ENCODE measurements around the gene PTPRA. TPM values are rescaled to one million over a fixed set of nuclear protein-coding genes. Genes with fewer than 3 reads are reported as not detected.

The PTPRA gene
- total RNA-seq, 1 experiment from 2014 or later, result 58.4 TPM

- Histone ChIP-seq H3K4me3 (ENCODE audit: low read length) (no peak within 1 kb of the TSS), H3K4me1 (ENCODE audit: low read length) (no peaks in the 10 kb centered on the region), H3K79me2 (ENCODE audit: low read length) (no peaks in the 10 kb centered on the region), H3K9me2 (replicated peaks; ENCODE audit: insufficient read depth, low read length) (no peaks in the 10 kb centered on the region), H3K4me2 (ENCODE audit: low read depth, low read length, poor library complexity, severe bottlenecking) (no peak within 1 kb of the TSS), H3K36me3 (ENCODE audit: insufficient read depth, low read length) (no peaks in the 10 kb centered on the region), H3K27me3 (ENCODE audit: low read length) (no peaks in the 10 kb centered on the region), H3K27ac (ENCODE audit: low read length) (no peak within 1 kb of the TSS), H3K9ac (ENCODE audit: low read length) (no peak within 1 kb of the TSS), H3K9me3 (ENCODE audit: low read length) (no peaks in the 10 kb centered on the region), H2AFZ (ENCODE audit: low read length) (no peak within 1 kb of the TSS), H4K20me1 (ENCODE audit: insufficient read depth, low read depth, low read length) (no peaks in the 10 kb centered on the region)
- DNase-seq, result no peak
Measured at GRCh38 chr20:3084283-3084985, 211.2 kb downstream of the PTPRA start, which contains the start of gene AVP. Gene AVP (minus strand): TSS chr20:3084724. CDS start chr20:3084674, 50 bp downstream.

GRCh38 chr20:3084986-3085360, 211.7 kb downstream of the PTPRA start:
- no peaks in the 10 kb centered on the region for H3K9me2 ChIP-seq (replicated peaks; ENCODE audit: insufficient read depth, low read length)
- H3K4me3 ChIP-seq (ENCODE audit: low read length), result no peak overlapping the region
- no peaks in the 10 kb centered on the region for H4K20me1 ChIP-seq (ENCODE audit: insufficient read depth, low read depth, low read length)
- no peaks in the 10 kb centered on the region for H3K4me1 ChIP-seq (ENCODE audit: low read length)
- H3K9me3 ChIP-seq (ENCODE audit: low read length), result no peaks in the 10 kb centered on the region
- no peak overlapping the region for H2AFZ ChIP-seq (ENCODE audit: low read length)
- H3K79me2 ChIP-seq (ENCODE audit: low read length), result no peaks in the 10 kb centered on the region
- no peak for DNase-seq
- no peak overlapping the region for H3K4me2 ChIP-seq (ENCODE audit: low read depth, low read length, poor library complexity, severe bottlenecking)
- H3K27ac ChIP-seq (ENCODE audit: low read length), result no peak overlapping the region
- no peaks in the 10 kb centered on the region for H3K27me3 ChIP-seq (ENCODE audit: low read length)
- H3K9ac ChIP-seq (ENCODE audit: low read length), result no peak overlapping the region
- no peaks in the 10 kb centered on the region for H3K36me3 ChIP-seq (ENCODE audit: insufficient read depth, low read length)

GRCh38 chr20:3085571-3086072, 212.3 kb downstream of the PTPRA start:
- Histone ChIP-seq H3K36me3 (ENCODE audit: insufficient read depth, low read length) (no peaks in the 10 kb centered on the region), H3K79me2 (ENCODE audit: low read length) (no peaks in the 10 kb centered on the region), H3K27me3 (ENCODE audit: low read length) (no peaks in the 10 kb centered on the region), H3K9me2 (replicated peaks; ENCODE audit: insufficient read depth, low read length) (no peaks in the 10 kb centered on the region), H3K4me2 (ENCODE audit: low read depth, low read length, poor library complexity, severe bottlenecking) (no peak overlapping the region), H3K27ac (ENCODE audit: low read length) (no peak overlapping the region), H4K20me1 (ENCODE audit: insufficient read depth, low read depth, low read length) (no peaks in the 10 kb centered on the region), H3K9ac (ENCODE audit: low read length) (no peak overlapping the region), H3K4me3 (ENCODE audit: low read length) (no peak overlapping the region), H3K9me3 (ENCODE audit: low read length) (no peaks in the 10 kb centered on the region), H2AFZ (ENCODE audit: low read length) (no peak overlapping the region), H3K4me1 (ENCODE audit: low read length) (peaks cover 6% of the 10 kb centered on the region; the same call in 1 of the 2 replicates)
- DNase-seq, result no peak

- H3K9ac ChIP-seq (ENCODE audit: low read length), result no peak overlapping the region
- H4K20me1 ChIP-seq (ENCODE audit: insufficient read depth, low read depth, low read length), result no peaks in the 10 kb centered on the region
- no peak overlapping the region for H3K4me2 ChIP-seq (ENCODE audit: low read depth, low read length, poor library complexity, severe bottlenecking)
Measured at GRCh38 chr20:3088031-3088430, 214.8 kb downstream of the PTPRA start.

More at GRCh38 chr20:3088031-3088430, 214.8 kb downstream of the PTPRA start:
- no peak overlapping the region for H3K27ac ChIP-seq (ENCODE audit: low read length)
- H3K27me3 ChIP-seq (ENCODE audit: low read length), result no peaks in the 10 kb centered on the region
- no peaks in the 10 kb centered on the region for H3K36me3 ChIP-seq (ENCODE audit: insufficient read depth, low read length)
- H3K9me2 ChIP-seq (replicated peaks; ENCODE audit: insufficient read depth, low read length), result no peaks in the 10 kb centered on the region
- no peak overlapping the region for H2AFZ ChIP-seq (ENCODE audit: low read length)
- H3K4me1 ChIP-seq (ENCODE audit: low read length), result peaks cover 6% of the 10 kb centered on the region; the same call in 1 of the 2 replicates
- no peaks in the 10 kb centered on the region for H3K79me2 ChIP-seq (ENCODE audit: low read length)
- no peak overlapping the region for H3K4me3 ChIP-seq (ENCODE audit: low read length)
- DNase-seq, result no peak
- H3K9me3 ChIP-seq (ENCODE audit: low read length), result no peaks in the 10 kb centered on the region

Other genes with a start within 250 kb of the PTPRA start
- 192 and 300 TPM in 2 replicates for gene NOP56, start 220.8 kb upstream of the PTPRA start, total RNA-seq (2014; rRNA removed; shearing (Covaris generic); ENCODE audit: low replicate concordance)
- 83.7 and 129 TPM in 2 replicates for gene IDH3B, start 209.3 kb upstream of the PTPRA start, total RNA-seq (2014; rRNA removed; shearing (Covaris generic); ENCODE audit: low replicate concordance)
- 6.5 and 12.8 TPM in 2 replicates for gene EBF4, start 180.7 kb upstream of the PTPRA start, total RNA-seq (2014; rRNA removed; shearing (Covaris generic); ENCODE audit: low replicate concordance)
- not detected in 2 replicates for gene CPXM1, start 72.9 kb upstream of the PTPRA start, total RNA-seq (2014; rRNA removed; shearing (Covaris generic); ENCODE audit: low replicate concordance)
- gene C20orf141, start 58.5 kb upstream of the PTPRA start, total RNA-seq (2014; rRNA removed; shearing (Covaris generic); ENCODE audit: low replicate concordance), result not detected in 2 replicates
- gene TMEM239, start 57.1 kb upstream of the PTPRA start, total RNA-seq (2014; rRNA removed; shearing (Covaris generic); ENCODE audit: low replicate concordance), result not detected in 2 replicates
- gene PCED1A, start 32.8 kb upstream of the PTPRA start, total RNA-seq (2014; rRNA removed; shearing (Covaris generic); ENCODE audit: low replicate concordance), result 19.0 and 20.3 TPM in 2 replicates
- 24.7 and 38.2 TPM in 2 replicates for gene VPS16, start 32.7 kb upstream of the PTPRA start, total RNA-seq (2014; rRNA removed; shearing (Covaris generic); ENCODE audit: low replicate concordance)
- 0.52 and 2.7 TPM in 2 replicates for gene GNRH2, start 170.1 kb downstream of the PTPRA start, total RNA-seq (2014; rRNA removed; shearing (Covaris generic); ENCODE audit: low replicate concordance)
- 66.5 and 109 TPM in 2 replicates for gene MRPS26, start 172.6 kb downstream of the PTPRA start, total RNA-seq (2014; rRNA removed; shearing (Covaris generic); ENCODE audit: low replicate concordance)
- not detected in 2 replicates for gene OXT, start 198.1 kb downstream of the PTPRA start, total RNA-seq (2014; rRNA removed; shearing (Covaris generic); ENCODE audit: low replicate concordance)
- not detected in 2 replicates for gene AVP, start 211.2 kb downstream of the PTPRA start, total RNA-seq (2014; rRNA removed; shearing (Covaris generic); ENCODE audit: low replicate concordance)

Data from Karpas-422 (cell line).